ENCODE results near the gene HOXB2. TPM values are rescaled to one million over a fixed set of nuclear protein-coding genes. Genes with fewer than 3 reads are reported as not detected.

HOXB2 gene
- total RNA-seq, 2 experiments from 2014 or later = 13.0 to 13.4 TPM

DNA sequence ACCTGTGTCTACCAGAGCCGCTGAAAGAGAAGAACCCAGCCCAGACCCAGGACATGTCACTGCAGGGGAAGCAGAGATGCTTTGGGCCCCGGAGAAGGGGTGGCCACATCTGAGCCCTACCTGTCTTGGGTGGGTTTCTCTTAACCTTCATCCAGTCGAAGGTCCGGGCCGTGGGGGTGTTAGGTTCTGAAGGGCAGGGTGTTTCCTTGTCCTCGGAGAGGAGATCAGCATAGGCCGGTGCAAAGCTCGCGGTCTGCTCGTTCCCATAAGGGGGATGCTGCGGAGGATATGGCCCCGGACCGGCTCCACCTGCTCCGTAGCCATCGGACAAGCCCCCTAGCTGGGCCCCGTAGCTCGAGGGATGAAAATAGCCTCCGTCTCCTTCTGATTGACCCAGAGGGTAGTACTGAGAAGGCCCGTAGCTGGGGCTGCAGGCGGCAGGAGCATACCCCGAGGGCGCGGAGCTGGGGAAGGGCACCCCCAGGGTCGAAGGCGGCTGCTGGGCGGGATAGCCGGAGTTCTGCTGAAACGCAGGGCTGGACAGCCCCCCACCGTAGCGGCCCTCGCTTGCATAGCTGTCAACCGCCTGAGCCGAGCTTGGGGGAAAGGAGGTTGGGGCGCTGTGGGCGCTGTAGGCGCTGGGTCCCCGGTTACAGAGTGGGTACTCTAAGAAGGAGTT, 14.6 kb downstream of the HOXB2 start:
- POLR2A ChIA-PET = no interaction called here
- CTCF ChIA-PET = no interaction called here

DNA sequence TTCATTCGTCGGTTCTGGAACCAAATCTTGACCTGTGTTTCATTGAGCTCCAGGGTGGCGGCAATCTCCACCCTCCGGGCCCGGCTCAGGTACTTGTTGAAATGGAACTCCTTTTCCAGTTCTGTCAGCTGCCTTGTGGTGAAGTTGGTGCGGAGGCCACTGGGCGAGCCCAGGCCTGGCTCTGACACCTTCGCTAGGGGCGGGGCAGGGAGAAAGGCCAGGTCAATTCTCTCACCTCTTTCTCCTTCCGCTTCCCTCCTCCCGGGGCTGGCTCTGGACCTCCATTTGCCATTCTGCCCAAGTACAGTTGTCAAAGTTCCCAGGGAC, 15.3 kb downstream of the HOXB2 start:
- ChIA-PET CTCF (no interaction called here), POLR2A (no interaction called here)

DNA sequence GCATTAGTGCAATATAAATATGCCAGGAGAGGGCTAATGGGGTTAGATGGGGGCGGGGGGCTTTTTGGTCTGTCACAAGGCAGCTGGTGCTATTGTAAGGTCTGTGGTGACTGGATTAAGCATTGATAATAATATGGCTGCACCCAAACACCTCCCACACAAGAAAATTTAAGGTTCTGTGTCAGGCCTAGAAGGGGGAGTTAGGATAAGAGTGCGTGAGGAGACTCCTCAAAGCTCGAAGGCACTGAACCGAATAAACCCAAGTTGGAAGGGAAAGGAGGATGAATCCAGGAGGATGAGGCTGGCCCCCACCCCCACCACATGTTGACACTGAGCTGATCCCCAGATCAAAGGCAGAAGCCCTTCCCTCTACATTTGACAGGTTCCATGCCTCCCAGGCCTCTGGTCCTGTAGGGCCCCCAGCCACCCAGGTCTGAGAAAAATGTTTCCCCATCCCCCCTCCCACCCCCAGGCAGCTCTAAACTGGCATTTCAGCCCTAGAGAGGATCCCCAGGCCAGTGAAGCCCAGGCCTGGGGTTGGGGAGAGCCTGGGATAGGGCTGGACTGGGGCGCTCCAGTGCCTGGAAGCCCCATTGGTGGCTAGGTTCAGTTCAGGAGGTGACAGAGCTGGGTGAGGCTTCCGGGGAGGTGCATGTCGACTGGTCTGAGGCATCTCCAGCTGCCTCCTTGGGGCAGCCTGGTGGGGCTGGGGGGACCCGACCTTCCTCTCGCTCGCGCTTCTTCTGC, 15.8 kb downstream of the HOXB2 start:
- CTCF ChIA-PET = no interaction called here
- POLR2A ChIA-PET = no interaction called here

DNA sequence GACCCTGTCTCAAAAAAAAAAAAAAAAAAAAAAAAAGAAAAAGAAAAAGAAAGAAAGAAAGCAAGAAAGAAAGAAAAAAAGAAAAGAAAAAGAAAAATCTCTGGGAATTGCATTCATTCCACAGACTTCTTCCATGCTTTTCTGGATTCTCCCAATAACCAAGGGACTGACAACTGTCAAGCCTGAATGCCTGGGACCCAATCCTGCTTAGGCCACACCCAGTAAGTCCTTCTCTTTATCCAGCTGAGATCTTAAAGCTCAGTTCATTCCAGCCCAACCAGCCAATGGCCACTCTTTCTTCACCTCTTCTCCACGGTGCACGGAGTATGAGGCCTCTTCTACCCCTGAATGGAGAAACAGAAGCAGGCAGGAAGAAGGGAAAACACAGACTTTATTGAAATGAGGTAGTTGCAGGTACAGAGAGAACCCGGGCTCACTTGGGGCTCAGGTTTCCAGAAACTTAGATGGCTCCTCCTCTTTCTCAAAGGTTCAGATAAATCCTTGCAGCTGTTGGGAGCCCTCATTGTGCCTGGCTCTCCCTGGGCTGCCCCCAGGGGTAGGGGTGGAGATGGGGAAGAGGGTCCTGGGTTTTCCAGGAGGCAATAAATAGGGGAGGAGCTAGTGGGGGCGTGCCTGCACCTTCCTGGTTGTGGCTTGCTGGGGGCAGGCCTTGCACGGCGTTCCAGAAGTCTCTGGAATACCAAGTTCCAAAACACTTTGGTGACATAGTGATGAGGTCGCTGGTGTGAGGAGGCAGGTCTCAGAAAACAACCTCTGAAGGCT, 16.6 kb downstream of the HOXB2 start:
- POLR2A ChIA-PET = no interaction called here

DNA sequence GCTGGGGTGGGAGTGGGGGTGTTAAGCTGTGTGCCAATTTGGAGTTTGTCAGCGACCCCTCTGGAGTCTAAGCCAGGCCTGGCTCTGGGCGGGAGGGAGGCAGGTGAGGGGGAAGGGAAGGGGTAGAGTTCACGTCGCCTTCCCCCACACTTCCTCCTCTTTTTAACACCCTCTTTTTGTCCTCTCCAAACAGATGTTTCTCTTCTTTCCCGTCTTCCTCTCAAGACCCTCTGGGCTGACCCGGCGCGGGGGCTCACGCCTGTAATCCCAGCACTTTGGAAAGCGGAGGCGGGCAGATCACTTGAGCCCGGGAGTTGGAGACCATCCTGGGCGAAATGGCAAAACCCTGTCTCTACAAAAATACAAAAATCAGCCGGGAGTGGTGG, 17.4 kb downstream of the HOXB2 start:
- ChIA-PET POLR2A (no interaction called here), CTCF (no interaction called here)

More for the DNA sequence above, 16.6 kb downstream of the HOXB2 start:
- CTCF ChIA-PET = no interaction called here

DNA sequence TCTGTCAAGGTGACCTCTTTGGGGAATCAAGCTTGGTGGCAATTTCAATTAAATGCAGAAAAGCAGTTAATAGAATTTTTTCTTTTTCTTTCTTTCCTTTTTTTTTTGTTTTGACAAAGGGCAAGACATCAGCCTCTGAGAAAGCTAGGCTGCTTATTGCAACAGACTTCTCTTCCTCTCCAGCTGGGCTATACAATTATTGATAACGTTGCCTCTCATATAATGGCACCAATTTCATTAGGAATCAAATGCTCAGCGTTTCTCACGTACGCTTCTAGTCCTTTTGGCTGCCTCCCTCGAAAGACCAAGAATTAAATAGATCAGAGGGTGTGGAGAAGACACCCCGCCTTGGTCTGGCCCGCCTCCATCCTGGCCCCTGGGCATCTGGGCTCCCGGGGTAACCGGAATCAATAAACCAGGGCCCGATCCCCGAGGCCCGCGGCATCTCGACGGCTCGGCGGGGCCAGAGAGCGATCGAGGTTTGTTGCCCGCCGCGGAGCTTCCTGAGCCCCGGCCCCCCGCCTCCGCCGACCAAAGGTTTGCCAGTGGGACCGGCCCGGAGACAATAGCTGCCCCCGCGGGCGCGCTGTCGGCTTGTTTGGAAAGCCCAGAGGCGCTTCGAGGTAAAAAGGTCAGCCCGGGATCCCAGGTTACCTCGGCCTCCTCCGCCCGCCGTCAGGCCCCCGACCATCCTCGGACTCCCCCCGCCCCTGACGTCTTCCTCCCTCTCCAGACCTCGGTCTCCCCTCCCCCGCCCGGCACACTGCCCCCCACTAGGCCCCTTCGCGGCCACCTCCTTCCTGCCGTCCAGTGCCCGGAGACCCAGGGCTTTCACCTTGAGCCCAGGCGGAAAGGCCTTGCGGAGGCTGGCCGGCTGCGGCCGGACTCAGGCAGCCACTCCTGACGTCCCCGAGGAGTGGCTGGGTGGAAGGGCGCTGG, 18.0 kb downstream of the HOXB2 start:
- CTCF ChIA-PET = no interaction called here
- POLR2A ChIA-PET = no interaction called here

DNA sequence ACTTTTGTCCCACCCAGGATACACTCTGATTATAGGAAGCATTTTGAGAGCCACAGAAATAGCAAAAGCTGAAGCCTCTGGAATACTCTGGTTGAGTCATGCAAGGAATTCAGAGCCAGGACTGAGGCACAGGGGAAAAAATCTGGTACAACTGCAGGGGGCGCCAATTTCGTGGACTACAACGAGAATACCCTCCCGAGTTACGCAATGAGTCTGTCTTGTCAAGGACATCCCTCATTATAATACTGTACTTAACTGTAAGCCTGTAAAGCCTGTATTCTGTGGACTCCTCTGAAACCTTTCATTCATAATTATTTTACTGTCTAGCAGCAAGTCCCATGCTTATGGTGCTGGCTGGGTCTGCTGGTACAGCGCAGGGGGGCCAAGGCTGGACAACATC, 21.9 kb downstream of the HOXB2 start:
- CTCF ChIA-PET = no interaction called here
- POLR2A ChIA-PET = no interaction called here

DNA sequence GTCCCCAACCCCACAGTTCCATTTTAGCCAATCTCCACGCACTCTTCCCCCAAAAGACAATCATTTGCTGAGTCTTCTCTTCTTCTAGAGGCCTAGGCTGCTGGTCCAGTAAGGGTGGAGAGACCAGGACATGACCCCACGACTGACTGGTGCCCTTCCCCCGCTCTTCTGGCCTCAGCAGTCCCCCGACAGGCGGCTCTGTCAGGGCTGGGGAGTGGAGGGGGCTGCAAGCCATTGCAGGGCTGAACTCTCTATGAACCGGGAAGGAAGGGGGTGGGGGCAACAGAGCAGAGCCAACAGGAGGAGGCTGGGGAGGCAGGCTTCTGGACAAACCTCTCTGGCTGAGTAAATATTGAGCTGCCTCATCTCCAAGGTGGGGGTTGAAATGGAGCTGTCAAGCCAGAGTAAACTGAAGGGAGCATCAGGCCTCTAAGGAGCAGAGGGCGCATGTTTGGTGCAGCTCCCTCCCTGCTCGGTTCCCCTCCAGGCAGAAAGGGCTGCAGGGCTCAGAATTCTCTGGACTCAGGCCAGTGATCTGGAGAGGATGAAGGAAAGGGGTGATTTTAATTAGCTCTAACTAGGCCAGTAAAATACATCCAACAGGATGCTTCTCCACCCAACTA, 22.8 kb downstream of the HOXB2 start:
- CTCF ChIA-PET = interaction anchor here (1.1 kb wide), 1 partner anchor 170 kb away, joined by 3 read pairs; no protein-coding TSS in a partner anchor
- POLR2A ChIA-PET = no interaction called here

DNA sequence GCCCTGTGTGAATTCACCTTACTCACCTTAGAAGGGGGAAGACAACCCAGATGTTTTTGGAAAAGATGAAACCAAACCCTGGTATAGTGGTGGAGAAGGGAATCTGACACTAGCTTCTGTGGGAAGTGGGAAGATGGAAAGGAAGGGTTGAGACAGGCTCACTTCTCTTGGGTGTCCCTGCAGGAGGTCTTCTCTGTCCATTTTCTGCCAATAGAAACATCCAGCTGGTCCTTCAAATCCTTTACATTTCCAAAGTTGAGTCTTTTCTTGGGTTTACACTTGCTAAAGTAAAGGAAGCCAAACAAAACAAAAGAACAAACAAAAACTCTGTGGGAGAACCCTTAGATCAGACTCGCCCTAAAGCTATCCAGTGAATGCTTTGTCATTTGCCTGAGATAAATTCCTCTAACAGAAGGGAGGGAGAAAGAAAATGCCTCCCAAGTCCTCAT, 24.3 kb downstream of the HOXB2 start:
- ChIA-PET POLR2A (no interaction called here), CTCF (no interaction called here)

DNA sequence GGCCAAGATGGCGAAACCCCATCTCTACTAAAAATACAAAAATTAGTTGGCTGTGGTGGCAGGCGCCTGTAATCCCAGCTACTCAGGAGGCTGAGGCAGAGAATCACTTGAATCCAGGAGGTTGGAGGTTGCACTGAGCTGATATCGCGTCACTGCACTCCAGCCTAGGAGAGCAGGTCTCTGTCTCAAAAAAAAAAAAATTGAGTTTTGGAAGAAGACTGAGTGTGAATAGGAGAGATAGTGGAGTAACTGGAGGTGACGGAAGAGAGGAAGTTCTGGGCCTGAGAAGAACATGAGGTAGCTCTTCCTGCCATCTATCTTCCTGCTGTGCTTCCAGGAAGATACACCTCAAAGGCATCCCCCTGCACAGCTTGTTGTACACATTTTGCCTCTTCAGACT, 25.5 kb downstream of the HOXB2 start:
- CTCF ChIA-PET = interaction anchor here (0.7 kb wide), 1 partner anchor 137 kb away, joined by 4 read pairs; no protein-coding TSS in a partner anchor
- POLR2A ChIA-PET = interaction anchor here (0.6 to 0.7 kb wide), 2 partner anchors 224 to 283 kb away, joined by 3 to 4 read pairs; no protein-coding TSS in a partner anchor

DNA sequence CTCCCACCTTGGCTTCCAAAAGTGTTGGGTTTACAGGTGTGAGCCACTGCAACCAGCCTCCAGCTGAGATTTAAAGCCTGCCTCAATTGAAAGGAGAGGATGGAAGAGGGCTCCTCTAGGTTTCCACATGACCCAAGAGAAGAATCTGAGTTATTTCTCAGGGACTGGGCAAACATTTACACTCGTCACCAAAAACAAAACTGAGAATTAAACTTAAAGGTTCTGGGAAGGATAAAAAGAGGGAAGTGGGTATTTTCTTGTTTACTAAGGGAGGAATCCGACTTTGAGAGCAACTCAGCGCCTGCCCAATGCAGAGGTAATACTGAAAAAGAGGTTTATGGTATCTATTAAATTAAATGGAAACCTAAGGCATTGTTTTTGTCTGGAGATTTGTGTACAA, 27.4 kb downstream of the HOXB2 start:
- CTCF ChIA-PET = no interaction called here
- POLR2A ChIA-PET = no interaction called here

DNA sequence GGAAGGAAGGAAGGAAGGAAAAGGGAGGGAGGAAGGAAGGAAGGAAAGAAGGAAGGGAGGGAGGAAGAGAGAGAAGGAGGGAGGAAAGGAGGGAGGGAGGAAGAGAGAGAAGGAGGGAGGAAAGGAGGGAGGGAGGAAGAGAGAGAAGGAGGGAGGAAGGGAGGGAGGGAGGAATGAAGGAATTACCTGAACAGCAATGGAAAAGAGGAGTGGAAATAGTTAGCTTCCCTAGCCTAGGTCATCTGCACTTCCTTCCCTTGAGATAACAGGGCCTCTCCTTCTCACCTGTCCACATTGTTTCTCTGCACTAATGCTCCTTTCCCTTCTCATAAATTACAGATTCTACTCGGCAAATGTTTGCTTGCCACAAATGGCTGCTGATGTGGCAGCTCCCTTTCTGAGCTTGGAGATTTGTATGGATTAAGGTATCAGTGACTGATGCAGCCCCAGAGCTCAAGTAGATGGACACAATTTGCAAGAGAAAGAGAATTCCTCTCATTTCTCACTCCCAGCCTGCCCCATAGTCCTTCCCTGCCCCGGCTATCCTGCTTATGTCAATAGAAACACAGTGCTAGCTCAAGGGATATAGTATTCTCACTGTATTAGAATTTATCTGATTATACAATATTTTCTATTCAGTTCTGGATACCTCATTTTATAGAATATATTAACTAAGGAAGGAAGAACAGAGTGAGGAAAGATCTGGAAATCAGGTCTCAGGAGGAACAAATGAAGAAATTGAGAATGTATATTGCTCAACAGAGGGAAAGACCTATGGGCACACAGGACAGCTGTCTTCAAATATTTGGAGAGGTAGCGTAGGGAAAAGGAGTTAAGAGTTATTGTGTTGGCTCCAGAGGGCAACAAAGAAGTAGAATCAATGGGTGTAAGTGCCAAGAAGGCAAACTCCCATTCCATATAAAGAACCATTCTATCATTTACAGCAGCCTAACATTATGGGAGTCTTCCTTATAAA, 28.7 kb downstream of the HOXB2 start:
- POLR2A ChIA-PET = interaction anchor here (0.6 kb wide), 1 partner anchor 222 kb away, joined by 3 read pairs; no protein-coding TSS in a partner anchor
- CTCF ChIA-PET = no interaction called here

DNA sequence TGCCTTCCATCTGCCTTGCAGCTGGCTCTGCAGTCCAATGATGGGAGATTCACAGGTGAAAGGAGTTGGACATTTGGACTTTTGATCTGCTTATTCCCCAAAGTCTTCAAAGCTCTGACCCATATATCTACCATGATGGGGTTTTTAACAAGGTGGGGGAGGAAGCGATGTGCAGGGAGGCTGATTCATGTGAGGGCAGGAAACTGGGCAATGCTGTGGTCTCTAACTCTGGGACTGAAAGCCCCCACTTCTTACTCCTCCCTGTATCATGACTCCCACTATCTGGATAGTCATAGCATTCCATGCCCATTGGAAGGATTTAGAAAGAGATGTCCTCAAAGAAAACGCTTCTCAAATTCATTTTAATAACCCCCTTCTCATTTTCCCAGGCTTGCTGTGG, 30.4 kb downstream of the HOXB2 start:
- ChIA-PET CTCF (interaction anchor here (0.6 kb wide), 1 partner anchor 372 kb away, joined by 3 read pairs; no protein-coding TSS in a partner anchor), POLR2A (no interaction called here)

DNA sequence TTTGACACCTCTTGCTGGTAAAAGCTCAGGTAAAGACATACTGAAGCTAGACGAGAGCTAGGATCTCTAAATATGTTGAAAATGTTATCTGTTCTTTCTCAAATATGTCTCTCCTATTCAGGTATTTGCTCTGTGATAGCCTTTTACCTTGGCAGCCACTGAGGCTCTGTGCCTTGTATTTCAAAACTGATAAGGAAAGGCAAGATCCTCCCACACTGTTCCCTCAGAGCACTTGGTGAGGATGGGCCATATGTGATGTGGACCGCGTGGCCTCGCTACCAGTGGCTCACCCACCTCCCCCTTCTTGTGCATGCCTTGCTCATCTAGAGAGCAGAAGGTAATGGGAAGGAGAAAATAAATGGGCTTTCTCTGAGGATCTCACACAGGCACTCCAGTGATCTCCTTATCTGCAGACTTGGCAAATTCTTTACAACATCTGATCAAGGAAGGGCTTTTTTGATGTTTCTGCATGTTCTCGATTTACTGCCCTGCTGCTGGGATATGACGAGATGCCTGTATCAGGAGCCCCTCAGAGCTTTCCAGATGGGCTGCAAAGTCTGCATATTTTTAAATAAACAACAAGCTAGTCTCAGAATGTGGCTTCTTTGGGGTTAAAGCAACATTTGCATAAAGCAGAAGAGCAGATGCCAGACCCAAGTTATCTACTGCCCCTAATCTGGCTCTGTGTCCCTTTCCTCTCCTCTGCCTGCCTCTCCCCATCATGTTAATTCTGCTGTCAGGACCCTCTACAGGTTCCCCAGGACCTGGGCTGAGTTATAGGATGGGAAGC, 31.0 kb downstream of the HOXB2 start:
- CTCF ChIA-PET = interaction anchor here (0.6 to 1.1 kb wide), 2 partner anchors 22 to 371 kb away, joined by 3 to 4 read pairs; no protein-coding TSS in a partner anchor

DNA sequence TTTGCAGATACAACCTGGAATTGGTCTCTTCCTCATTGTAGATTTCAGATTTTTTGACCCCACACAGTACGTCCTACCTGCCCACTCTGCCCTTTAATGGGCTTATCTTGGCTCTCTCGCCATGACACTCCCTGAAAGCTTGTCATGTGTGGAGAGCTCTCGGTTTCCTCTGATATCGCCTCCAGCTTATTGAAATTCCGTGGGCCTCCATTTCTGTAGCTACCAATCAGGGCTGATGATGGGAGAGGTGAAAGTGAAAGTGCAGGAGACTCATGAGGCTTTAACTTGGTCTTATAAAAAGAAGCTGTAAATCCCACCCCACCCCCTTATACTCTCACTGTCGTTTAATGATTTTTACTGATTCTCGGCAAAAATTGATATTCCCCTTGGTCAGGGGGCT, 31.8 kb downstream of the HOXB2 start:
- CTCF ChIA-PET = interaction anchor here (1.1 kb wide), 1 partner anchor 21 kb away, joined by 4 read pairs; no protein-coding TSS in a partner anchor
- POLR2A ChIA-PET = no interaction called here

More for the DNA sequence above, 31.0 kb downstream of the HOXB2 start:
- POLR2A ChIA-PET = no interaction called here

DNA sequence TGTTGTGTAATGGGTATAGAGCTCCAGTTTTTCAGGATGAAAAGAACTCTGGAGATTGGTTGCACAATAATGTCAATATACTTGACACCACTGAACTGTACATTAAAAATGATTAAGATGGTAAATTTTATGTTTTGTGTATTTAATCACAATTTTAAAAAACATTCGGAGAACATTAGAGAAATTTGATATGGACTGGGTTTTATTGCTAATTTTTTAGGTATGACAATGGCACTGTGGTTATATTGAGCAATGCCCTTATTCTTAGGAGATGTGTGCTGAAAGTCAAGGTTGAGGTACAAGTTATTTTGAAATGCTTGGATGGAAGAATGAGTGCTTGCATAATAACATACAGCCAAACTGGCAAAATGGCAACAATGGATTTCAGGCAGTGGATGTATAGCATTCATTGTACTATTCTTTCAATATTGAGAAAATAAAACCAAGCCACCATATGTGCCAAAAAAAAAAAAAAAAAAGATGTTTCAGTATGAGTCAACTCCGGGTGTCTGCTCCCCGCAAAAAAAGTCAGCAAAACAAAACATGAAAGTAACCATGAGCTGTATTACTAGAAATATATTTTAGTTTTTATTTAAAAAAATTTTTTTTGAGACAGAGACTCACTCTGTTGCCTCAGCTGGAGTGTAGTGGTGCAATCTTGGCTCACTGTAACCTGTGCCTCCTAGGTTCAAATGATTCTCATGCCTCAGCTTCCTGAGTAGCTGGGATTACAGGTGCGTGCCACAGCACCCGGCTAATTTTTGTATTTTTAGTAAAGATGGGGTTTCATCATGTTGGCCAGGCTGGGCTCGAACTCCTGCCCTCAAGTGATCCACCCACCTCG, 33.9 kb downstream of the HOXB2 start:
- ChIA-PET POLR2A (interaction anchor here (0.6 to 1.1 kb wide), 2 partner anchors 30 to 1815 kb away, joined by 3 read pairs; no protein-coding TSS in a partner anchor), CTCF (interaction anchor here (0.6 to 2.7 kb wide), 8 partner anchors 18 to 193 kb away, joined by 3 to 7 read pairs (median 4); partner anchors contain the start of genes HOXB5 and HOXB8)
